Prostate gland (tissue), 2 donors: ENCODE results near the gene HARS1. TPM values are rescaled to one million over a fixed set of nuclear protein-coding genes. Genes with fewer than 3 reads are reported as not detected.
"Not testable (repeated sequence)": the region's sequence is repeated elsewhere in the genome, so short reads cannot be mapped to it uniquely, and the experiment has no call there.

Source experiments
- DNase-seq: peaks from one replicate; pipeline ENCODE4 v3.0.0-alpha.2; 2019; ENCODE audit warnings: low spot score
- H3K27ac ChIP-seq, 2 donors: fragments of 200-600 bp; sonication (generic); 2 replicates each; pipeline ENCODE4 v1.5.1; 2017 to 2019
- H3K27me3 ChIP-seq: fragments of 200-600 bp; sonication (generic); replicated peaks from 2 replicates; pipeline ENCODE4 v1.5.1; 2019; ENCODE audit not compliant: insufficient read depth
- H3K36me3 ChIP-seq, 2 donors: fragments of 200-600 bp; sonication (generic); 1 replicate in 1 of 2; 2 replicates in 1 of 2; pipeline versions ENCODE4 v1.5.1 to v1.8.1; 2017 to 2019
- H3K4me1 ChIP-seq: fragments of 200-600 bp; sonication (generic); replicated peaks from 2 replicates; pipeline ENCODE4 v1.5.1; 2019
- H3K4me3 ChIP-seq, 2 donors: fragments of 200-600 bp; sonication (generic); 2 replicates each; pipeline ENCODE4 v1.5.1; 2017 to 2019
- H3K9me3 ChIP-seq: fragments of 200-600 bp; sonication (generic); 2 replicates; pipeline ENCODE4 v1.5.1; 2017
- POLR2A ChIP-seq: fragments of 450-650 bp; IDR thresholded peaks from one replicate; pipeline ENCODE4 v1.6.1; 2016; ENCODE audit warnings: antibody characterized with exemption, mild to moderate bottlenecking
- POLR2AphosphoS5 ChIP-seq: sonication (generic); formaldehyde crosslinking; IDR thresholded peaks from one replicate; pipeline ENCODE4 v1.6.1; 2017; ENCODE audit warnings: antibody characterized with exemption
- WGBS: methylation state at CpG from one replicate; pipeline ENCODE4 v1.1.5; 2018; 5-methylcytosine and 5-hydroxymethylcytosine counted together
- intact Hi-C: fragments of 100-400 bp; cut with DNase I; formaldehyde crosslinking; loops from one replicate; pipeline ENCODE4 v1.14.2; 2022
- microRNA-seq: library from miRNA; unstranded; fragments of <30 nt; microRNA quantifications from one replicate; pipeline ENCODE4, GENCODE V29; 2016
- small RNA-seq, 2 donors: library from RNA; depleted of rRNA; stranded (forward); fragments of <200 nt; gene quantifications; one replicate each; pipeline ENCODE3, GENCODE V24; 2016
- total RNA-seq, 2 donors: library from RNA; depleted of rRNA; stranded (reverse); fragments of >200 nt; gene quantifications; one replicate each; pipeline ENCODE4 v1.1.0, GENCODE V29; 2016
- TF ChIP-seq, protein P1 (sequence below), 4 experiments: fragments of 200-600 bp in 2 of 4; fragments of 450-650 bp in 2 of 4; sonication (generic) in 2 of 4; IDR thresholded peaks; 1 replicate in 3 of 4; 2 replicates in 1 of 4; pipeline ENCODE4 v1.5.1; 2016 to 2019; ENCODE audit warnings: antibody characterized with exemption in 4 of 4, mild to moderate bottlenecking in 2 of 4, moderate library complexity in 2 of 4

HARS1 gene
- total RNA-seq, 2 donors from 2014 or later, result 37.3 to 54.3 TPM

DNA sequence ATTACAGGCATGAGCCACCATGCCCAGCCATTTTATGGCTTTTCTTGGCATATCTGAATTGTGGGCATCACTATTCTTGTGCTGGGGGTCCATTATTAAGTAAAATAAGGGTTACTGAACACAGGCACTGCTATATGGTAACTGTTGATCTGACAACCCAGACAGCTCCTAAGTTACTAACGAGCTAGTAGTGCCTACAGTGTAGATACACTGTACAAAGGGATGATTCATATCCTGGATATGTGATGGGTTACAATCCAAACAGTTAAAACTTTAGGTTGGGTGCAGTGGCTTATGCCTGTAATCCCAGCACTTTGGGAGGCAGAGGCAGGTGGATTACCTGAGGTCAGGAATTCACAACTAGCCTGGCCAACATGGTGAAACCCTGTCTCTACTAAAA is 62.5 kb downstream of the HARS1 start:
- Histone ChIP-seq H3K36me3 (no peaks in the 10 kb centered on the region), H3K9me3 (no peaks in the 10 kb centered on the region), H3K4me3 (no peak overlapping the region), H3K27me3 (no peaks in the 10 kb centered on the region), H3K27ac (no peak overlapping the region), H3K4me1 (no peaks in the 10 kb centered on the region)
- TF ChIP-seq, protein P1, sequence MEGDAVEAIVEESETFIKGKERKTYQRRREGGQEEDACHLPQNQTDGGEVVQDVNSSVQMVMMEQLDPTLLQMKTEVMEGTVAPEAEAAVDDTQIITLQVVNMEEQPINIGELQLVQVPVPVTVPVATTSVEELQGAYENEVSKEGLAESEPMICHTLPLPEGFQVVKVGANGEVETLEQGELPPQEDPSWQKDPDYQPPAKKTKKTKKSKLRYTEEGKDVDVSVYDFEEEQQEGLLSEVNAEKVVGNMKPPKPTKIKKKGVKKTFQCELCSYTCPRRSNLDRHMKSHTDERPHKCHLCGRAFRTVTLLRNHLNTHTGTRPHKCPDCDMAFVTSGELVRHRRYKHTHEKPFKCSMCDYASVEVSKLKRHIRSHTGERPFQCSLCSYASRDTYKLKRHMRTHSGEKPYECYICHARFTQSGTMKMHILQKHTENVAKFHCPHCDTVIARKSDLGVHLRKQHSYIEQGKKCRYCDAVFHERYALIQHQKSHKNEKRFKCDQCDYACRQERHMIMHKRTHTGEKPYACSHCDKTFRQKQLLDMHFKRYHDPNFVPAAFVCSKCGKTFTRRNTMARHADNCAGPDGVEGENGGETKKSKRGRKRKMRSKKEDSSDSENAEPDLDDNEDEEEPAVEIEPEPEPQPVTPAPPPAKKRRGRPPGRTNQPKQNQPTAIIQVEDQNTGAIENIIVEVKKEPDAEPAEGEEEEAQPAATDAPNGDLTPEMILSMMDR (IDR thresholded peaks at IDR 0.05), result no peak
- TF ChIP-seq POLR2AphosphoS5 (no peak), POLR2A (no peak)
- intact Hi-C loops, result no loop called here
- 36% methylated on average over 1 of the region's 1 CpG for WGBS
- no peak for DNase-seq

DNA sequence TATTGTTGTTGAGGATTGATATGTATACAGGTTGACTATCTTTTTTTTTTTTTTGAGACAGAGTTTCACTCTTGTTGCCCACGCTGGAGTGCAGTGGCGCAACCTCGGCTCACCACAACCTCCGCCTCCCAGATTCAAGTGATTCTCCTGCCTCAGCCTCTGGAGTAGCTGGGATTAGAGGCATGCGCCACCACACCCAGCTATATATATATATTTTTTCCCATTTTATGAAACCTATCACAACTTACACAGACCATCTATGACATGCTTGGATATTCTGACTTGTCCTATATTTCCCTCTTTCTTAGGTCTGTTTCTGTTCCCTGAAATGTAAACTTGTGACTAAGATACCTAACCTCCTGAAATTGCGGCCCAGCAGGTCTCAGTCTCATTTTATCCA is 63.2 kb downstream of the HARS1 start:
- no peak for DNase-seq
- H3K36me3 ChIP-seq, result no peaks in the 10 kb centered on the region
- TF ChIP-seq, protein P1 (IDR thresholded peaks at IDR 0.05), result no peak
- TF ChIP-seq POLR2AphosphoS5 (no peak), POLR2A (no peak)
- H3K27me3 ChIP-seq, result no peaks in the 10 kb centered on the region
- H3K4me3 ChIP-seq, result no peak overlapping the region
- intact Hi-C loops, result no loop called here
- no peak overlapping the region for H3K27ac ChIP-seq
- WGBS, result 89% methylated on average over 6 of the region's 6 CpGs
- H3K4me1 ChIP-seq, result no peaks in the 10 kb centered on the region
- no peaks in the 10 kb centered on the region for H3K9me3 ChIP-seq

DNA sequence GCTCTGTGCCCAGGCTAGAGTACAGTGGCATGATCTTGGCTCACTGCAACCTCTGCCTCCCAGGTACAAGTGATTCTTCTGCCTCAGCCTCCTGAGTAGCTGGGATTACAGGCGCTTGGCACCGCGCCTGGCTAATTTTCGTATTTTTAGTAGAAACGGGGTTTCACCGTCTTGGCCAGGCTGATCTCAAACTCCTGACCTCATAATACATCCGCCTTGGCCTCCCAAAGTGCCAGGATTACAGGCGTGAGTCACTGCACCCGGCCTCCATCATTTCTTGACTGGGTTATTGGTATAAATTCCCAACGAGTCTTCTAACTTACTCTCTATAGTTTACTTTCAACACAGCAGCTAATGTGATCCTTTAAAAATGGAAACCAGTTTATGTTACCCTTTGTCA is 66.3 kb downstream of the HARS1 start:
- H3K4me1 ChIP-seq, intact Hi-C loops, H3K9me3 ChIP-seq, H3K36me3 ChIP-seq, H3K27ac ChIP-seq, H3K4me3 ChIP-seq, DNase-seq, H3K27me3 ChIP-seq: not testable (repeated sequence)
- 86% methylated on average over 10 of the region's 10 CpGs for WGBS

Small RNA genes lying within 50 kb of the gene (microRNA-seq; reads per million reads assigned to microRNA genes)
- gene MIR3655, result 0.75 reads per million

Small RNA genes lying within 50 kb of the gene (small RNA-seq; reads per million reads assigned to genes)
- 60.3 to 66.6 reads per million in 2 donors for gene VTRNA1-1
- 1.6 to 3.0 reads per million in 2 donors for gene VTRNA1-2
- 0.19 to 1.1 reads per million in 2 donors for gene VTRNA1-3

Other genes with a start within 250 kb of the HARS1 start
- gene EIF4EBP3, start 143.7 kb downstream of the HARS1 start, total RNA-seq, result 10 to 100 TPM; 28.3 to 41.4 TPM
- 10 to 100 TPM; 31.6 to 33.6 TPM for gene SRA1, start 133.9 kb downstream of the HARS1 start, total RNA-seq
- gene APBB3, start 126.8 kb downstream of the HARS1 start, total RNA-seq, result 10 to 100 TPM; 23.7 to 70.7 TPM
- gene SLC35A4, start 126.5 kb downstream of the HARS1 start, total RNA-seq, result 100 to 1,000 TPM in 1 of 2 donors, 10 to 100 TPM in 1; 61.8 to 107 TPM
- gene CD14, start 58.2 kb downstream of the HARS1 start, total RNA-seq, result 10 to 100 TPM; 22.9 to 56.5 TPM
- 100 to 1,000 TPM in 1 of 2 donors, 10 to 100 TPM in 1; 45.6 to 124 TPM for gene TMCO6, start 51.9 kb downstream of the HARS1 start, total RNA-seq
- 100 to 1,000 TPM in 1 of 2 donors, 10 to 100 TPM in 1; 91.2 to 117 TPM for gene NDUFA2, start 43.7 kb downstream of the HARS1 start, total RNA-seq
- gene IK, start 43.5 kb downstream of the HARS1 start, total RNA-seq, result 100 to 1,000 TPM; 127 to 145 TPM
- gene WDR55, start 26.5 kb downstream of the HARS1 start, total RNA-seq, result 10 to 100 TPM; 23.2 to 26.2 TPM
- gene DND1, start 17.8 kb downstream of the HARS1 start, total RNA-seq, result 10 to 100 TPM in 1 of 2 donors, under 1 TPM in 1; 0.36 to 26.2 TPM
- gene HARS2, start 85 bp upstream of the HARS1 start, total RNA-seq, result 10 to 100 TPM; 23.9 to 28.1 TPM
- gene ZMAT2, start 9.1 kb upstream of the HARS1 start, total RNA-seq, result 10 to 100 TPM; 26.0 to 36.8 TPM
- gene PCDHA1, start 94.8 kb upstream of the HARS1 start, total RNA-seq, result under 1 TPM in 1 of 2 donors, not detected in 1; 0.85 TPM
- under 1 TPM in 1 of 2 donors, not detected in 1; 0.80 TPM for gene PCDHA2, start 103.5 kb upstream of the HARS1 start, total RNA-seq
- gene PCDHA3, start 109.7 kb upstream of the HARS1 start, total RNA-seq, result 1 to 10 TPM in 1 of 2 donors, under 1 TPM in 1; 0.09 to 1.0 TPM
- gene PCDHA4, start 115.7 kb upstream of the HARS1 start, total RNA-seq, result 1 to 10 TPM; 2.3 to 2.4 TPM
- gene PCDHA5, start 130.2 kb upstream of the HARS1 start, total RNA-seq, result under 1 TPM in 1 of 2 donors, not detected in 1; 0.14 TPM
- 1 to 10 TPM; 1.9 to 2.2 TPM for gene PCDHA6, start 136.6 kb upstream of the HARS1 start, total RNA-seq
- under 1 TPM; 0.23 to 0.46 TPM for gene PCDHA7, start 142.9 kb upstream of the HARS1 start, total RNA-seq
- gene PCDHA8, start 149.8 kb upstream of the HARS1 start, total RNA-seq, result under 1 TPM; 0.17 to 0.36 TPM
- under 1 TPM; 0.14 to 0.51 TPM for gene PCDHA9, start 157.0 kb upstream of the HARS1 start, total RNA-seq
- gene PCDHA10, start 164.5 kb upstream of the HARS1 start, total RNA-seq, result 1 to 10 TPM; 1.0 to 2.2 TPM
- 1 to 10 TPM in 1 of 2 donors, under 1 TPM in 1; 0.85 to 1.5 TPM for gene PCDHA11, start 177.6 kb upstream of the HARS1 start, total RNA-seq
- under 1 TPM; 0.40 to 0.50 TPM for gene PCDHA12, start 183.9 kb upstream of the HARS1 start, total RNA-seq
- 1 to 10 TPM; 1.3 to 1.5 TPM for gene PCDHA13, start 190.8 kb upstream of the HARS1 start, total RNA-seq
- gene PCDHAC1, start 234.9 kb upstream of the HARS1 start, total RNA-seq, result 1 to 10 TPM; 1.1 to 3.9 TPM